Cortex of kidney (tissue), 1 donor: ENCODE measurements around the gene CRP.
"Not testable (repeated sequence)": the region's sequence is repeated elsewhere in the genome, so short reads cannot be mapped to it uniquely, and the experiment has no call there.

Source experiments
- DNase-seq: peaks from one replicate; lab custom pipeline; 2025; lab: John Stamatoyannopoulos, UW

Gene CRP

GRCh38 chr1:159714529-159714928 is at the start of gene CRP:
CRP (minus strand) TSS chr1:159714589; CDS start chr1:159714485, 104 bp downstream.
- DNase-seq: no peak

GRCh38 chr1:159763686-159764085 is 49.3 kb upstream of the CRP start:
- DNase-seq: no peak

- no peak for DNase-seq
Measured at GRCh38 chr1:159756397-159756796, 42.0 kb upstream of the CRP start.

GRCh38 chr1:159755451-159756007 is 41.1 kb upstream of the CRP start:
- DNase-seq: no peak

- no peak for DNase-seq
Measured at GRCh38 chr1:159753386-159753785, 39.0 kb upstream of the CRP start.

- DNase-seq: no peak
Measured at GRCh38 chr1:159752135-159752580, 37.8 kb upstream of the CRP start.

GRCh38 chr1:159751031-159751430 is 36.6 kb upstream of the CRP start:
- no peak for DNase-seq

- no peak for DNase-seq
Measured at GRCh38 chr1:159750621-159751020, 36.2 kb upstream of the CRP start.

- DNase-seq: no peak
Measured at GRCh38 chr1:159749630-159750029, 35.2 kb upstream of the CRP start.

GRCh38 chr1:159748370-159748769 is 34.0 kb upstream of the CRP start:
- DNase-seq: no peak

GRCh38 chr1:159746666-159747065 is 32.3 kb upstream of the CRP start:
- DNase-seq: no peak

GRCh38 chr1:159743651-159744410 is 29.4 kb upstream of the CRP start:
- no peak for DNase-seq

- DNase-seq: no peak
Measured at GRCh38 chr1:159737238-159737916, 23.0 kb upstream of the CRP start.

GRCh38 chr1:159723188-159723587 is 8.8 kb upstream of the CRP start:
- not testable (repeated sequence) for DNase-seq

GRCh38 chr1:159719990-159720389 is 5.6 kb upstream of the CRP start:
- DNase-seq: no peak

- DNase-seq: no peak
Measured at GRCh38 chr1:159715855-159716254, 1.5 kb upstream of the CRP start.

- DNase-seq: no peak
Measured at GRCh38 chr1:159712080-159712479, 2.3 kb downstream of the CRP start.

- no peak for DNase-seq
Measured at GRCh38 chr1:159707472-159708260, 6.7 kb downstream of the CRP start.

- no peak for DNase-seq
Measured at GRCh38 chr1:159705904-159706256, 8.5 kb downstream of the CRP start.

- DNase-seq: no peak
Measured at GRCh38 chr1:159705251-159705903, 9.0 kb downstream of the CRP start.

GRCh38 chr1:159704481-159704880 is 9.9 kb downstream of the CRP start:
- no peak for DNase-seq

- no peak for DNase-seq
Measured at GRCh38 chr1:159700312-159700711, 14.1 kb downstream of the CRP start.
